ENCODE data around the gene HIPK2. TPM values are rescaled to one million over a fixed set of nuclear protein-coding genes. Genes with fewer than 3 reads are reported as not detected.

Gene HIPK2
- polyA plus RNA-seq, 1 donor (not counting 4 experiments of a cell fraction or from before 2014, with no cell fraction given) = 5.8 TPM

DNA sequence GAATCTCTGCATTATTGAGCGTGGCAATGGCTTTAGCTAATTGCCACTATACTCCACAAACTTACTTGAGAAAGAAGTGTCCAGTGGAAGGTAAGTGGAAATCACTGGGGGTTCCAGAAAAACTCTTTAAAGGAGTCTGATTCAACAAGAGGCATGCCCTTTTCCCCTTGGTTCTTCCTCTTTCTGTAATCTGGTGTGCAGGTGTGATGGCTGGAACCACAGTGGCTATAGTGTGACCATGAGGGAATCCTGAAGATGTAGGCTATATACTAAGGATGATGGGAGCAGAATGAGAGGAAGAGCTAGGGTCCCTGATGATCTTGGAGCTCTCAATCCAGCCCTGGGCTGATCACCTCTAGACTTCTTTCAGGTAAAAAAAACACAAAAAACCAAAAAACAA is 256.4 kb downstream of the HIPK2 start:
- DNase-seq (ENCODE audit: low read depth, low spot score) = no peak
- H3K27me3 ChIP-seq (ENCODE audit: control insufficient read depth, extremely low read depth, insufficient read depth, low read length) = peaks cover 45% of the 10 kb centered on the region
- H3K4me3 ChIP-seq (ENCODE audit: control insufficient read depth in 2 of 3, extremely low read depth in 1 of 3, insufficient read depth in 2 of 3, low read depth in 1 of 3, low read length in 3 of 3) = no peak overlapping the region

GRCh38 chr7:139515266-139515665 is 262.5 kb downstream of the HIPK2 start:
- Histone ChIP-seq H3K4me2 (ENCODE audit: control insufficient read depth, extremely low read depth, insufficient read depth, low read depth, low read length) (no peak overlapping the region), H3K4me3 (ENCODE audit: control insufficient read depth in 2 of 3, extremely low read depth in 1 of 3, insufficient read depth in 2 of 3, low read depth in 1 of 3, low read length in 3 of 3) (no peak overlapping the region), H3K79me2 (ENCODE audit: control insufficient read depth, insufficient read depth, low read length) (no peaks in the 10 kb centered on the region), H3K9me3 (ENCODE audit: control insufficient read depth, low read depth, low read length) (no peaks in the 10 kb centered on the region), H2AFZ (ENCODE audit: control insufficient read depth, low read length) (no peak overlapping the region), H3K4me1 (ENCODE audit: control insufficient read depth, extremely low read depth, insufficient read depth, low read length) (no peaks in the 10 kb centered on the region), H3K36me3 (ENCODE audit: control insufficient read depth in 2 of 2, extremely low read depth in 1 of 2, insufficient read depth in 2 of 2, low read length in 2 of 2) (no peaks in the 10 kb centered on the region), H3K9me1 (ENCODE audit: control insufficient read depth, extremely low read depth, insufficient read depth, low read length) (no peaks in the 10 kb centered on the region), H3K27ac (ENCODE audit: control insufficient read depth, insufficient read depth, low read length) (no peak overlapping the region), H4K20me1 (ENCODE audit: control insufficient read depth, extremely low read depth, insufficient read depth, low read length) (no peaks in the 10 kb centered on the region), H3K27me3 (ENCODE audit: control insufficient read depth, extremely low read depth, insufficient read depth, low read length) (no peaks in the 10 kb centered on the region), H3K9ac (ENCODE audit: control insufficient read depth, extremely low read depth, insufficient read depth, low read length) (no peak overlapping the region)
- DNase-seq (ENCODE audit: low read depth, low spot score) (no peak), FAIRE-seq (no peak)
- dilution Hi-C loops (cut with MboI; ENCODE audit: extremely low pct_ligation_motif_present, low sequenced_read_pairs) = no loop called here
- TF ChIP-seq EZH2 (IDR thresholded peaks at IDR 0.05; ENCODE audit: low read length) = no peak
- TF ChIP-seq, protein P1, sequence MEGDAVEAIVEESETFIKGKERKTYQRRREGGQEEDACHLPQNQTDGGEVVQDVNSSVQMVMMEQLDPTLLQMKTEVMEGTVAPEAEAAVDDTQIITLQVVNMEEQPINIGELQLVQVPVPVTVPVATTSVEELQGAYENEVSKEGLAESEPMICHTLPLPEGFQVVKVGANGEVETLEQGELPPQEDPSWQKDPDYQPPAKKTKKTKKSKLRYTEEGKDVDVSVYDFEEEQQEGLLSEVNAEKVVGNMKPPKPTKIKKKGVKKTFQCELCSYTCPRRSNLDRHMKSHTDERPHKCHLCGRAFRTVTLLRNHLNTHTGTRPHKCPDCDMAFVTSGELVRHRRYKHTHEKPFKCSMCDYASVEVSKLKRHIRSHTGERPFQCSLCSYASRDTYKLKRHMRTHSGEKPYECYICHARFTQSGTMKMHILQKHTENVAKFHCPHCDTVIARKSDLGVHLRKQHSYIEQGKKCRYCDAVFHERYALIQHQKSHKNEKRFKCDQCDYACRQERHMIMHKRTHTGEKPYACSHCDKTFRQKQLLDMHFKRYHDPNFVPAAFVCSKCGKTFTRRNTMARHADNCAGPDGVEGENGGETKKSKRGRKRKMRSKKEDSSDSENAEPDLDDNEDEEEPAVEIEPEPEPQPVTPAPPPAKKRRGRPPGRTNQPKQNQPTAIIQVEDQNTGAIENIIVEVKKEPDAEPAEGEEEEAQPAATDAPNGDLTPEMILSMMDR (optimal IDR thresholded peaks at IDR 0.05 in 1 of 3, IDR thresholded peaks at IDR 0.05 in 1 of 3, conservative IDR thresholded peaks at IDR 0.05 in 1 of 3; ENCODE audit: extremely low read depth in 1 of 3, insufficient read depth in 2 of 3, low read length in 3 of 3) = no peak

More for the DNA sequence above, 256.4 kb downstream of the HIPK2 start:
- Histone ChIP-seq H2AFZ (ENCODE audit: control insufficient read depth, low read length) (no peak overlapping the region), H3K4me1 (ENCODE audit: control insufficient read depth, extremely low read depth, insufficient read depth, low read length) (no peaks in the 10 kb centered on the region), H4K20me1 (ENCODE audit: control insufficient read depth, extremely low read depth, insufficient read depth, low read length) (no peaks in the 10 kb centered on the region), H3K27ac (ENCODE audit: control insufficient read depth, insufficient read depth, low read length) (no peak overlapping the region), H3K9me3 (ENCODE audit: control insufficient read depth, low read depth, low read length) (no peaks in the 10 kb centered on the region), H3K36me3 (ENCODE audit: control insufficient read depth in 2 of 2, extremely low read depth in 1 of 2, insufficient read depth in 2 of 2, low read length in 2 of 2) (no peaks in the 10 kb centered on the region), H3K9me1 (ENCODE audit: control insufficient read depth, extremely low read depth, insufficient read depth, low read length) (no peaks in the 10 kb centered on the region), H3K4me2 (ENCODE audit: control insufficient read depth, extremely low read depth, insufficient read depth, low read depth, low read length) (no peak overlapping the region), H3K9ac (ENCODE audit: control insufficient read depth, extremely low read depth, insufficient read depth, low read length) (no peak overlapping the region), H3K79me2 (ENCODE audit: control insufficient read depth, insufficient read depth, low read length) (no peaks in the 10 kb centered on the region)
- no peak for FAIRE-seq
- TF ChIP-seq, protein P1 (optimal IDR thresholded peaks at IDR 0.05 in 1 of 3, IDR thresholded peaks at IDR 0.05 in 1 of 3, conservative IDR thresholded peaks at IDR 0.05 in 1 of 3; ENCODE audit: extremely low read depth in 1 of 3, insufficient read depth in 2 of 3, low read length in 3 of 3) = no peak
- no peak for TF ChIP-seq EZH2 (IDR thresholded peaks at IDR 0.05; ENCODE audit: low read length)
- dilution Hi-C loops (cut with MboI; ENCODE audit: extremely low pct_ligation_motif_present, low sequenced_read_pairs) = no loop called here

Other genes starting within 250 kb of the HIPK2 start
- gene TBXAS1, start 51.3 kb upstream of the HIPK2 start, polyA plus RNA-seq = 1.8 to 3.7 TPM (median 2.9 TPM) in 3 replicates